ENCODE results near the gene HEXB.

GRCh38 chr5:74665816-74666215, 19.2 kb upstream of the HEXB start:
- TF ChIP-seq CTCF (IDR thresholded peaks at IDR 0.05) (no peak), EP300 (IDR thresholded peaks at IDR 0.05) (no peak), POLR2A (IDR thresholded peaks at IDR 0.05; ENCODE audit: low read depth) (no peak), POLR2AphosphoS5 (IDR thresholded peaks at IDR 0.05) (no peak)

Data from esophagus muscularis mucosa (tissue), 4 donors.